Amniotic epithelial cell (primary cell): ENCODE results near the gene SAA4.
A peak's percentile ranks its signal among the peaks of the same experiment; 100 is the strongest.
"Not testable (repeated sequence)": the region's sequence is repeated elsewhere in the genome, so short reads cannot be mapped to it uniquely, and the experiment has no call there.

Experiments
- DNase-seq: peaks from one replicate; pipeline ENCODE4 v3.0.0-alpha.2; 2010; ENCODE audit warnings: low read depth

The SAA4 gene

GRCh38 chr11:18246379-18247190, 10.0 kb upstream of the SAA4 start:
- DNase-seq: not testable (repeated sequence)

GRCh38 chr11:18245396-18245795, 8.8 kb upstream of the SAA4 start:
- DNase-seq: peak; percentile 27

GRCh38 chr11:18243783-18244362, 7.3 kb upstream of the SAA4 start:
- DNase-seq: peak; percentile 67

GRCh38 chr11:18239655-18240054, 3.1 kb upstream of the SAA4 start:
- DNase-seq: no peak

- DNase-seq: no peak
Measured at GRCh38 chr11:18235394-18236334, 938 bp downstream of the SAA4 start.

- DNase-seq: no peak
Measured at GRCh38 chr11:18233912-18234311, 2.7 kb downstream of the SAA4 start.

GRCh38 chr11:18230859-18231258, 5.7 kb downstream of the SAA4 start:
- DNase-seq: no peak

- DNase-seq: no peak
Measured at GRCh38 chr11:18229501-18229900, 7.1 kb downstream of the SAA4 start.

GRCh38 chr11:18225913-18226312, 10.7 kb downstream of the SAA4 start:
- DNase-seq: no peak

- no peak for DNase-seq
Measured at GRCh38 chr11:18223591-18224387, 12.8 kb downstream of the SAA4 start.

- DNase-seq: no peak
Measured at GRCh38 chr11:18222814-18223421, 13.7 kb downstream of the SAA4 start.

- no peak for DNase-seq
Measured at GRCh38 chr11:18221274-18221876, 15.2 kb downstream of the SAA4 start.

GRCh38 chr11:18209058-18209457, 27.5 kb downstream of the SAA4 start:
- DNase-seq: no peak

- DNase-seq: no peak
Measured at GRCh38 chr11:18204771-18205170, 31.8 kb downstream of the SAA4 start.

- no peak for DNase-seq
Measured at GRCh38 chr11:18204220-18204619, 32.4 kb downstream of the SAA4 start.

GRCh38 chr11:18203723-18204122, 32.9 kb downstream of the SAA4 start:
- DNase-seq: peak; percentile 17

GRCh38 chr11:18197738-18198137, 38.9 kb downstream of the SAA4 start:
- not testable (repeated sequence) for DNase-seq

GRCh38 chr11:18196532-18196931, 40.1 kb downstream of the SAA4 start:
- no peak for DNase-seq

GRCh38 chr11:18193010-18193409, 43.6 kb downstream of the SAA4 start:
- DNase-seq: no peak

- DNase-seq: peak; percentile 19
Measured at GRCh38 chr11:18191376-18191775, 45.2 kb downstream of the SAA4 start.
